Measurements from ENCODE around the gene MAP1B. TPM values are rescaled to one million over a fixed set of nuclear protein-coding genes. Genes with fewer than 3 reads are reported as not detected.

The MAP1B gene
- total RNA-seq, 1 donor from 2014 or later = 84.4 TPM

DNA sequence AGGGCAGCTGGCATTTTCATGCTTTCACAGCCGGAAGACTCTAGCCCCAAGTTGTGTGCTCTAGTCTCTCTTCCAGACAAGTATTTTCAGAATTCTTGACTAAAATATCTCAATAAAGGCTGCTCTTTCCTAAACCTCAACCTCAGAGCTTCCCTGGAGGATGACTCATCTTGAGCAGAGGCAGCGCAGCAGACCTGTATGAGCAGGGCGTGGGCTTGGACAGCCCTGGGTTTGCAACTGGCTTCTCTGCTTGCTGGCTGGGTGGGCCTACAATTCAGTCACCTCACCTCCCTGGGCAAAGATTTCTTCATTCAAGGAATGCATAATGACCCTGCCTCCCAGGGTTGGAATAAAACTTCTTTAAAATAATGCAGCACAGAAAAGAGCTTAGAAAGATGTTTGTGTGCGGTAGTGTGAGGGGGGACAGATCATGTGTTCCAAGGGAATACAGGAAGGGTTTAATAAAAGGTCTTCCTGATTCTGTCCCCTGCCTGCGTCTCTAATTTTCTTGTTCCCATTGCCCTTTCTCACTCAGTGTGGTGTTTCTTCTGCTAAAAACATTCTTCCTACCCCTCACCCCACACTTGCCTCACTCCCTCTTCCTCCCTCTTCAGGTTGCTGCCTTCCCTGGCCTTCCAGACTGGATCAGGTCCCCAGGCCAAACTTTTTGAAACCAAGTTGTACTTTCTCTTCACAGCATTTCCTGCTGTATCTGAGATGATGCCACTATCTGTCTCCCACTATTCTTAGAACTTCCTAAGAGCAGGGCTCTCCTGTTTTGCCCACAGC is 39.4 kb upstream of the MAP1B start:
- Histone ChIP-seq H3K4me2 (peak overlapping the region; percentile 1), H3F3A (ENCODE audit: low read depth) (peaks cover 26% of the 10 kb centered on the region), H3K9ac (no peak overlapping the region), H2AFZ (replicated peaks) (no peak overlapping the region), H3K4me3 (no peak overlapping the region), H3K27ac (no peak overlapping the region), H3K79me2 (ENCODE audit: low read depth) (no peaks in the 10 kb centered on the region), H3K27me3 (no peaks in the 10 kb centered on the region), H4K20me1 (ENCODE audit: low read depth) (peaks cover 11% of the 10 kb centered on the region), H3K36me3 (no peaks in the 10 kb centered on the region), H3K4me1 (peaks cover 36% of the 10 kb centered on the region), H3K9me3 (ENCODE audit: low read depth) (no peaks in the 10 kb centered on the region)
- no peak for DNase-seq (ENCODE audit: low spot score)
- H3K4me1 Mint-ChIP-seq = peaks cover 40% of the 10 kb centered on the region
- TF ChIP-seq, protein P1, sequence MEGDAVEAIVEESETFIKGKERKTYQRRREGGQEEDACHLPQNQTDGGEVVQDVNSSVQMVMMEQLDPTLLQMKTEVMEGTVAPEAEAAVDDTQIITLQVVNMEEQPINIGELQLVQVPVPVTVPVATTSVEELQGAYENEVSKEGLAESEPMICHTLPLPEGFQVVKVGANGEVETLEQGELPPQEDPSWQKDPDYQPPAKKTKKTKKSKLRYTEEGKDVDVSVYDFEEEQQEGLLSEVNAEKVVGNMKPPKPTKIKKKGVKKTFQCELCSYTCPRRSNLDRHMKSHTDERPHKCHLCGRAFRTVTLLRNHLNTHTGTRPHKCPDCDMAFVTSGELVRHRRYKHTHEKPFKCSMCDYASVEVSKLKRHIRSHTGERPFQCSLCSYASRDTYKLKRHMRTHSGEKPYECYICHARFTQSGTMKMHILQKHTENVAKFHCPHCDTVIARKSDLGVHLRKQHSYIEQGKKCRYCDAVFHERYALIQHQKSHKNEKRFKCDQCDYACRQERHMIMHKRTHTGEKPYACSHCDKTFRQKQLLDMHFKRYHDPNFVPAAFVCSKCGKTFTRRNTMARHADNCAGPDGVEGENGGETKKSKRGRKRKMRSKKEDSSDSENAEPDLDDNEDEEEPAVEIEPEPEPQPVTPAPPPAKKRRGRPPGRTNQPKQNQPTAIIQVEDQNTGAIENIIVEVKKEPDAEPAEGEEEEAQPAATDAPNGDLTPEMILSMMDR (IDR thresholded peaks at IDR 0.05) = no peak
- TF ChIP-seq EZH2phosphoT487 (IDR thresholded peaks at IDR 0.05) (no peak), EZH2 (IDR thresholded peaks at IDR 0.05) (no peak)
- no peaks in the 10 kb centered on the region for H3K36me3 Mint-ChIP-seq
- H3K4me3 Mint-ChIP-seq = peak overlapping the region; percentile 10
- no peaks in the 10 kb centered on the region for H3K9me3 Mint-ChIP-seq
- H3K27me3 Mint-ChIP-seq (ENCODE audit: insufficient read depth, low read depth) = peaks cover 12% of the 10 kb centered on the region
- peak overlapping the region; percentile 64 for H3K27ac Mint-ChIP-seq

DNA sequence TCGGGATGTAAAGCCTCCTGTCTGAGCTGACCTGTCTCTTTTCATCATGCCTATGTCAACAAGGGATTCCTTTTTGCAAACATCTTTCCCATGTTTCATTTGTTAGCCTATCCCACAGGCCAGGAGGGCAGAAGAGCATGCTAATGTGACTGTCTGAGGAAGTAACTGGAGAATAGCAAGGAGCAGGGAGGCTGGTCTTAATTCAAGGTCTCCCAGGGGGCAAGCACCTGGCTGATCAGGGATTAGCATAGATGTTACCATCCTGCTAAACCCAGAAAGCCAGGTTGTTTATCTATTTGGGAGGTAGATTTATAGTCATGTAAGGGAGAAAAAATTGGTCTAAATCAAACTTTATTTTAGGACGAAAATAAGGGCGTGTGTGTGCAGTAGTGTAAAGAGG is 36.7 kb upstream of the MAP1B start:
- Histone ChIP-seq H3K4me1 (peaks cover 41% of the 10 kb centered on the region), H3K4me3 (no peak overlapping the region), H3F3A (ENCODE audit: low read depth) (peaks cover 17% of the 10 kb centered on the region), H4K20me1 (ENCODE audit: low read depth) (peaks cover 8% of the 10 kb centered on the region), H3K36me3 (no peaks in the 10 kb centered on the region), H3K27ac (no peak overlapping the region), H3K79me2 (ENCODE audit: low read depth) (no peaks in the 10 kb centered on the region), H2AFZ (replicated peaks) (no peak overlapping the region), H3K9ac (no peak overlapping the region), H3K9me3 (ENCODE audit: low read depth) (no peaks in the 10 kb centered on the region), H3K27me3 (no peaks in the 10 kb centered on the region), H3K4me2 (no peak overlapping the region)
- no peak overlapping the region for H3K4me3 Mint-ChIP-seq
- no peaks in the 10 kb centered on the region for H3K9me3 Mint-ChIP-seq
- H3K27ac Mint-ChIP-seq = no peak overlapping the region
- H3K4me1 Mint-ChIP-seq = peaks cover 43% of the 10 kb centered on the region
- H3K27me3 Mint-ChIP-seq (ENCODE audit: insufficient read depth, low read depth) = peaks cover 5% of the 10 kb centered on the region
- H3K36me3 Mint-ChIP-seq = no peaks in the 10 kb centered on the region
- DNase-seq (ENCODE audit: low spot score) = no peak
- TF ChIP-seq, protein P1 (IDR thresholded peaks at IDR 0.05) = no peak
- no peak for TF ChIP-seq EZH2 (IDR thresholded peaks at IDR 0.05)
- no peak for TF ChIP-seq EZH2phosphoT487 (IDR thresholded peaks at IDR 0.05)

DNA sequence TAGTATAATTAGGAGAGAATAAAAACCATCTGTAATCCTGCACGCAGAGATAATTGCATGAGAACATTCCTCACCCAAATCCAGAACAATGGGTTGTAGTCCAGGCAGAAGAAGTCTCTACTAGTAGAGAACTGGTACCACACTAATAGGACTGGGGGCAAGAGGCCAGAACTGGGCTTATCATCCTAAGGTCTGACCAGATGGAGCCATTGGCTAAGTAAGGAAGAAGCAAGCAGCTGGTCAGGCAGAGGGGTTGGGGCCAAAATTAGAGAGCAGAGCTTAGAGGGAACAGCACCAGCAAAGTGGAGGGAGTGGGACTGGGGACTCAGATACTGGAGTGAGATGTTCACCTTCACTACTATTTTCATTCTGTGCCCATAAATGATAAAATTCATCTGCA is 35.4 kb upstream of the MAP1B start:
- no peak overlapping the region for H3K4me2 ChIP-seq
- no peaks in the 10 kb centered on the region for H3K27me3 ChIP-seq
- H3K4me1 ChIP-seq = peaks cover 41% of the 10 kb centered on the region
- no peak overlapping the region for H3K9ac ChIP-seq
- H4K20me1 ChIP-seq (ENCODE audit: low read depth) = no peaks in the 10 kb centered on the region
- DNase-seq (ENCODE audit: low spot score) = no peak
- H3K4me3 ChIP-seq = no peak overlapping the region
- H3K79me2 ChIP-seq (ENCODE audit: low read depth) = no peaks in the 10 kb centered on the region
- no peak overlapping the region for H3K27ac ChIP-seq
- no peak overlapping the region for H2AFZ ChIP-seq (replicated peaks)
- H3K36me3 ChIP-seq = no peaks in the 10 kb centered on the region
- no peak overlapping the region for H3K4me3 Mint-ChIP-seq
- no peaks in the 10 kb centered on the region for H3K9me3 ChIP-seq (ENCODE audit: low read depth)
- H3K36me3 Mint-ChIP-seq = no peaks in the 10 kb centered on the region
- H3F3A ChIP-seq (ENCODE audit: low read depth) = peaks cover 3% of the 10 kb centered on the region
- peaks cover 36% of the 10 kb centered on the region for H3K4me1 Mint-ChIP-seq
- H3K27me3 Mint-ChIP-seq (ENCODE audit: insufficient read depth, low read depth) = peaks cover 4% of the 10 kb centered on the region
- H3K9me3 Mint-ChIP-seq = no peaks in the 10 kb centered on the region
- H3K27ac Mint-ChIP-seq = no peak overlapping the region
- TF ChIP-seq EZH2phosphoT487 (IDR thresholded peaks at IDR 0.05) (no peak), EZH2 (IDR thresholded peaks at IDR 0.05) (no peak)
- TF ChIP-seq, protein P1 (IDR thresholded peaks at IDR 0.05) = no peak
